Uterine smooth muscle cell (primary cell): ENCODE measurements around the gene GNA14. TPM values are rescaled to one million over a fixed set of nuclear protein-coding genes. Genes with fewer than 3 reads are reported as not detected.

ENCODE experiments used
- total RNA-seq: library from RNA; depleted of rRNA; stranded (reverse); fragments of >200 nt; gene quantifications from 2 replicates; pipeline ENCODE4 v1.2.3, GENCODE V29; 2014

GNA14 gene
- under 0.01 and 0.12 TPM in 2 replicates for total RNA-seq

GRCh38 chr9:77648234-77649108 lies at the start of gene GNA14:
Gene GNA14 (minus strand): TSS chr9:77648322. CDS start chr9:77647793, 529 bp downstream.

